Stimulated activated naive CD8-positive, alpha-beta T cell treated with anti-CD3 and anti-CD28 coated beads, Interleukin-15, Interleukin-2, amounts not matched to agents 100 ng/mL and 50 ng/mL, for 24 hours (primary cell): Measurements from ENCODE around the gene NPAS3.

Experiments used
- H3K27ac Mint-ChIP-seq: one replicate; pipeline ENCODE4 v1.8.0; 2021; ENCODE audit warnings: mild to moderate bottlenecking, mixed read lengths
- H3K27me3 Mint-ChIP-seq: one replicate; pipeline ENCODE4 v1.8.0; 2021; ENCODE audit warnings: mixed read lengths
- H3K36me3 Mint-ChIP-seq: one replicate; pipeline ENCODE4 v1.8.0; 2021; ENCODE audit warnings: low read depth, mixed read lengths
- H3K4me1 Mint-ChIP-seq: one replicate; pipeline ENCODE4 v1.8.0; 2021; ENCODE audit warnings: low read depth, mixed read lengths
- H3K4me3 Mint-ChIP-seq: one replicate; pipeline ENCODE4 v1.8.0; 2021; ENCODE audit warnings: mild to moderate bottlenecking, mixed read lengths
- H3K9me3 Mint-ChIP-seq: one replicate; pipeline ENCODE4 v1.8.0; 2021; ENCODE audit warnings: mixed read lengths

Gene NPAS3

DNA sequence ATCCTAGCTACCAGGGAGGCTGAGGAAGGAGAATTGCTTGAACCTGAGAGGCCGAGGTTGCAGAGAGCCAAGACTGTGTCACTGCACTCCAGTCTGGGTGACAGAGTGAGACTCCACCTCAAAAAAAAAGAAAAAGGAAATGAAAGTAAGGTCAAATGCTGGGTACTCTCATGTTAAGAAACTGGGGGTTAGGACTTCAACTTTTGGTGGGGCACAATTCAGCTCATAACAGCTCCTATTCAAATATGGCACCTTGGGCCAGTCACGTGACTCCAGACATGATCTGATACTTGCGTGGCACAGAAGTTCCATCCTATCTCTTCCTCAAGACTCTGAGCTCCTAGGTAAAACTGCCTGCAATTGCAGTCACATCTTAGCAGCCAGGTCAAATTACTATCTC lies 869.5 kb downstream of the NPAS3 start:
- Mint-ChIP-seq H3K9me3 (no peaks in the 10 kb centered on the region), H3K27me3 (peaks cover 7% of the 10 kb centered on the region), H3K4me1 (no peaks in the 10 kb centered on the region), H3K36me3 (no peaks in the 10 kb centered on the region), H3K4me3 (no peak overlapping the region), H3K27ac (no peak overlapping the region)

GRCh38 chr14:33809396-33809981 lies 870.8 kb downstream of the NPAS3 start:
- Mint-ChIP-seq H3K27me3 (peaks cover 11% of the 10 kb centered on the region), H3K36me3 (no peaks in the 10 kb centered on the region), H3K4me1 (no peaks in the 10 kb centered on the region), H3K9me3 (no peaks in the 10 kb centered on the region), H3K27ac (no peak overlapping the region), H3K4me3 (no peak overlapping the region)

- Mint-ChIP-seq H3K4me1 (no peaks in the 10 kb centered on the region), H3K4me3 (no peak overlapping the region), H3K36me3 (no peaks in the 10 kb centered on the region), H3K27me3 (peaks cover 11% of the 10 kb centered on the region), H3K27ac (no peak overlapping the region), H3K9me3 (no peaks in the 10 kb centered on the region)
These were observed 871.6 kb downstream of the NPAS3 start for GRCh38 chr14:33810308-33810707.

DNA sequence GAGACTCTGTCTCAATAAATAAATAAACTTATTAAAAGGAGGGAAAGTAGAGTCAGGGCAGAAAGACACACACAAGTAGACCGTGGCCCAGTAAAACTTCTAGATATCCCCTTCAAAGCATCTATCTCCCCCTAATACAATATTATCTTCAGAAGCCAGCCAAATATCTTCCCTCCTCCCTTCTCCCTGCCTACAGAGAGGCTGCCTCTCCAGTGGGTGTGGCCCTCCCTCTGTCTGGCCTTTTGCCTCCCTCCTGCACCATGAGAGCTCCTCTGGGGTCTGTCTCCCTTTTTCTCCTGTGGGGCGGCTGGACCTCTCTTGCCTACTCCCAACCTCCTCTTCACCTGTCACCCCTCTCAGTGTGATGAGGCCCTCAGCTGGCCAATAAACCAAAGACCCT lies 873.0 kb downstream of the NPAS3 start:
- H3K27ac Mint-ChIP-seq = no peak overlapping the region
- H3K4me1 Mint-ChIP-seq = no peaks in the 10 kb centered on the region
- peaks cover 15% of the 10 kb centered on the region for H3K27me3 Mint-ChIP-seq
- H3K9me3 Mint-ChIP-seq = no peaks in the 10 kb centered on the region
- H3K36me3 Mint-ChIP-seq = no peaks in the 10 kb centered on the region
- no peak overlapping the region for H3K4me3 Mint-ChIP-seq

- Mint-ChIP-seq H3K36me3 (no peaks in the 10 kb centered on the region), H3K4me1 (no peaks in the 10 kb centered on the region), H3K4me3 (no peak overlapping the region), H3K27me3 (peaks cover 19% of the 10 kb centered on the region), H3K27ac (no peak overlapping the region), H3K9me3 (no peaks in the 10 kb centered on the region)
These were observed 873.5 kb downstream of the NPAS3 start for GRCh38 chr14:33812181-33812580.

GRCh38 chr14:33812601-33813000 lies 873.9 kb downstream of the NPAS3 start:
- H3K4me1 Mint-ChIP-seq = no peaks in the 10 kb centered on the region
- no peak overlapping the region for H3K27ac Mint-ChIP-seq
- H3K36me3 Mint-ChIP-seq = no peaks in the 10 kb centered on the region
- H3K4me3 Mint-ChIP-seq = no peak overlapping the region
- no peaks in the 10 kb centered on the region for H3K9me3 Mint-ChIP-seq
- H3K27me3 Mint-ChIP-seq = peaks cover 22% of the 10 kb centered on the region

DNA sequence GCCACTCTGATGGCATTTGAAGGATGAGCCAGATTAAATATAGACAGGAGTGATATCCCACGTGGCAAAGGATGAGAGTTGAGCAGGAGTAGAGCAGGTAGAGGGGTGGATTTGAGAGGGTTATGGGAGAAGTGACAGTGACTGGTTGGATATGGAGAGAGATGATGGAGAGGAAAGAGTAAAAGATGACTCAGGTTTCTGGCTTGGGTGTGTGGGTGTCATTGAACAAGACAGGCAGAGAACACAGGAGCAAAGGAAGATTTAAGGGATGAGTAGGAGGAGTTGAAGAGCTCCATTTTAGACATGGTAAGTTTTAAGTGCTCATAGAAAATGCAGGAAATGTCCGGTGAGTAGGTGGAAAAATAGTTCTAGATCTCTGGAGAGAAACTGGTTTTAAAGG lies 875.3 kb downstream of the NPAS3 start:
- Mint-ChIP-seq H3K27ac (no peak overlapping the region), H3K36me3 (no peaks in the 10 kb centered on the region), H3K4me1 (no peaks in the 10 kb centered on the region), H3K4me3 (no peak overlapping the region), H3K27me3 (peaks cover 22% of the 10 kb centered on the region), H3K9me3 (no peaks in the 10 kb centered on the region)

DNA sequence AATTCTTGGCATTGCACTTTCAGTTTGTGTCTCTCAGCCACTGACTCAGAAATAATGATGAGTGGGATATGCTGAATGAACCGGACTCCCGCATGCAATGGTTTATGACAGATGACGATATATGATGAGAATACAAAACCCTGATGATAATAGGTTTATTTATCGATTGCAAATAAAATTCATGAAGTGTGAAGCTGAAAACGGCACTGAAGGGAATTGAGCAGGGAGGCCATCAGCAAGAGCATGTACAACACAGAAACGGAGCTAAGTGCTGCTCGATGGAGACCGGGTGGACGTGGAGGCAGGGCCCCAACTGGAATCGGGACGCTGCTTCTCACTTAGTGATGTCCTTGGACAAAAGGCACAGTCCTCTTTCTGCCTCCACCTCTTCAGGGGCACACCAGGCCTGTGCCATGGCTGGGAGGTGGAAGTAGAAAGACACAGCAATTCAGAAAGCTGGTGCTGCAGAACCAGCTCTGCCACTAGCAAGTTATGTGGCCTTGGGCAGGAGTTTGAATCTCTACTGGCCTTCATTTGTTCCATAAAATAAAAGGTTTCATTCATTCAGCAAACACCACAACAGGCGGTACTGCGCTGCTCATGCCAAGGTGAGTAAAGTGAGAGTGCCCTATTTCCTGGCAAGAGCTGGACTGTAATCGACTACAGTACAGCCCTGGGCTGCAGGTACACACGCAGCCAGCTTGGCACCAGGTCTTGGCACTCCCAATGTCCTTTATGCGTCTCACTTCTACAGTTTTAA lies 895.2 kb downstream of the NPAS3 start:
- no peaks in the 10 kb centered on the region for H3K36me3 Mint-ChIP-seq
- no peaks in the 10 kb centered on the region for H3K9me3 Mint-ChIP-seq
- H3K4me1 Mint-ChIP-seq = no peaks in the 10 kb centered on the region
- no peak overlapping the region for H3K4me3 Mint-ChIP-seq
- H3K27me3 Mint-ChIP-seq = no peaks in the 10 kb centered on the region
- H3K27ac Mint-ChIP-seq = no peak overlapping the region

- no peak overlapping the region for H3K27ac Mint-ChIP-seq
- no peaks in the 10 kb centered on the region for H3K9me3 Mint-ChIP-seq
- H3K36me3 Mint-ChIP-seq = no peaks in the 10 kb centered on the region
- no peaks in the 10 kb centered on the region for H3K27me3 Mint-ChIP-seq
- H3K4me1 Mint-ChIP-seq = no peaks in the 10 kb centered on the region
- H3K4me3 Mint-ChIP-seq = no peak overlapping the region
These were observed 896.0 kb downstream of the NPAS3 start for GRCh38 chr14:33834466-33835260.

- Mint-ChIP-seq H3K9me3 (no peaks in the 10 kb centered on the region), H3K4me1 (no peaks in the 10 kb centered on the region), H3K27ac (no peak overlapping the region), H3K36me3 (no peaks in the 10 kb centered on the region), H3K4me3 (no peak overlapping the region), H3K27me3 (no peaks in the 10 kb centered on the region)
These were observed 896.6 kb downstream of the NPAS3 start for GRCh38 chr14:33835261-33835655.

GRCh38 chr14:33835677-33836076 lies 897.0 kb downstream of the NPAS3 start:
- no peak overlapping the region for H3K27ac Mint-ChIP-seq
- H3K4me3 Mint-ChIP-seq = no peak overlapping the region
- no peaks in the 10 kb centered on the region for H3K4me1 Mint-ChIP-seq
- no peaks in the 10 kb centered on the region for H3K9me3 Mint-ChIP-seq
- no peaks in the 10 kb centered on the region for H3K36me3 Mint-ChIP-seq
- no peaks in the 10 kb centered on the region for H3K27me3 Mint-ChIP-seq

DNA sequence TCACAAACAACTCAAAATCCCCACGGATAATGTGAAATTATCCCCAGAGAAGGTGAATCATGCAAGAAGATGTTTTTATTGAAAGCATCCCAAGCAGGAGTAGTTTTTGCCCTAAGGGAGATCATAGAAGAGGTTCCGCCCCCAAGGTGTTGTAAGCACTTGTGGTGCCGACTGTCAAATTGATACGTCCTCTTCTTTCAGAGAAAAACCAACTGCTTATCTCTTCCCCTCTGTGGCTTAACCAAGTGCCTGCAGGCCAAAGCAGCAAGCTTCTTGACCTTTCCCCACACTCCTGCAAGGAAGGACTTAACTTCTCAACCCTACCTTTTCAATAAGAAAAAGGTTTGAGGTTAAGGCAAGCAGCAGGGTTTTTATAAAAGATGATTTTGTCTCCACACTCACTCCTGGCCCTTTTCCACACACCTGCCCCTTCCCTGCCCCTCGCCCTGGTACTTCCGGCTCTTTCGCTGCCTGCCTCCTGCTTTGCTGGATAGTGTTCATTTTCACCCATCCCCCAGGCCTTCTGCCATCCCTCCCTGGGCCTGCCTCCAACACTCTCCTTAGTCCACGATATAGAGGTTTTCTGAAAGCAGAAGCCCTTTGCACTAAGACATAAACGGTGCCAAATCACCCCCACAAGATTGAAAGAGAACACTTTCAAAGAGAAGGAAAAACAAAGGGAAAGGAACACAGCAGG lies 897.7 kb downstream of the NPAS3 start:
- H3K4me1 Mint-ChIP-seq = no peaks in the 10 kb centered on the region
- H3K27ac Mint-ChIP-seq = no peak overlapping the region
- H3K36me3 Mint-ChIP-seq = no peaks in the 10 kb centered on the region
- no peaks in the 10 kb centered on the region for H3K9me3 Mint-ChIP-seq
- no peak overlapping the region for H3K4me3 Mint-ChIP-seq
- no peaks in the 10 kb centered on the region for H3K27me3 Mint-ChIP-seq

DNA sequence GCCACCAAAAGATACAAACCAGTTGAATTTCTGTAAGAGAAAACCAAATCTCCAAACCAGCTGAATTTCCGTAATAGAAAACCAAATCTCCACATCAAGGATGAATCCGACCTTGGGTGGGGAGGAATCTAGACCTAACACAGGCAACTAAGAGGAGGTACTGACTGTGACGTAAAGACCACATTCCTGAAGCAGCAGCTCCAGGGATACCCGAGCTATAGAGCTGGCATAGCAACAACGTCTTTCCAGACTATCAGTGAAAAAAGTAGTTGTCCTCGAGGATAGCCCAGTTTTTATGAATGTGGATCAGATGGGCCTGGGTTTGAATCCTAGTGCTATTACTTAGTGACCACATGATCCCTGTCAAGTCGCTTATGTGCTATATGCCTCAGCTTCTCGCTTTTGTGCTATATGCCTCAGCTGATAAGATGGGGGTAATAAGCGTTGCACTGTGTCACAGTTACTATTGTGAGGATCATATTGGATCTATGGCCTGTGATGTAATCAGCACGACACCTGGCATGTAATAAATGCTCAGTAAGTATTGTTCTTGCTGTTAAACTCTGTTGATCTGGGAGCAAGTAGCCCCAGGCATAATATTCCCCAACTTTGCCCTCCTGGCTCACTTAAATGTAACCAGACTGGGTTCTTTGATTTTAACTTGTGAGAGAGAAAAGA lies 898.4 kb downstream of the NPAS3 start:
- no peaks in the 10 kb centered on the region for H3K9me3 Mint-ChIP-seq
- no peaks in the 10 kb centered on the region for H3K27me3 Mint-ChIP-seq
- no peaks in the 10 kb centered on the region for H3K4me1 Mint-ChIP-seq
- H3K36me3 Mint-ChIP-seq = no peaks in the 10 kb centered on the region
- H3K4me3 Mint-ChIP-seq = no peak overlapping the region
- no peak overlapping the region for H3K27ac Mint-ChIP-seq

DNA sequence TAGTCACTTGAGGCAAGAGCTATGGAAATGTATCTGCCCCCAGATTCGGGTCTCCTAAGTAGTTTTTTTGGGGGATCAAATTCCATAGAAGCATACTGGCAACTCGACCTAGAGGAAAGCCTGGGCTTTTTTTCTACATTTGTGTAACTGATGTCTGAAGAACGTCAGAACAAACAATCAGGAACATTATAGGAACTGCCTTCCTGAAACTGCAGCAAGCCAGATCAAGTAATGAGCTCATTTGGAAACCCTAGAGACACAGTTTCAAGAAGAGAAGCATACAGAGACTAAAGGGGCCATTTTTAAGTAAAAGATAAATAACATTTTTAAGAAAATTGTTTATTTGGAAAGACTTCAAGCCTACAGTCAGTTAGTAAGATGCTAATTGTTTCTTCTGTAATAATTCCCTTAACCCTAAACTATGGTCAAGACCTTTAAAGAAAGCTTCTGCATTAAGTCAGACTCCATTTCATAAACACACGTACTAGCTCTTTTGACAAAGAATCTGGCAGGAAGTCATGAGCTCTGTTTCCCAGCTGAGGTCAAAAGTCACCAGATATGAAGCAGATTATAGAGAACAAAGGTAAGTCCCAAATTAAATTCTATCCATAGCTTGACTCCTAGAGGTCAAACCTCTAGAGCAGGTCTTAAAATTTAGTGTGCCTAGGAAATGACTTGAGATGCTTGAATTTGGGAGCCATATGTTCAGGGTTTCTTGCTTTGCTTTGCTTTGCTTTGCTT lies 899.4 kb downstream of the NPAS3 start:
- no peaks in the 10 kb centered on the region for H3K36me3 Mint-ChIP-seq
- H3K4me1 Mint-ChIP-seq = no peaks in the 10 kb centered on the region
- no peaks in the 10 kb centered on the region for H3K9me3 Mint-ChIP-seq
- H3K4me3 Mint-ChIP-seq = no peak overlapping the region
- H3K27ac Mint-ChIP-seq = no peak overlapping the region
- no peaks in the 10 kb centered on the region for H3K27me3 Mint-ChIP-seq
